Left lobe of liver (tissue), 2 donors: ENCODE results near the gene TTC33. TPM values are rescaled to one million over a fixed set of nuclear protein-coding genes. Genes with fewer than 3 reads are reported as not detected.
A peak's percentile ranks its signal among the peaks of the same experiment; 100 is the strongest.

Source experiments
- ATAC-seq: fragments of 200-7000 bp; cut with Tn5 transposase; one replicate; pipeline ENCODE4 v1.9.1; 2020; ENCODE audit warnings: mild to moderate bottlenecking, moderate library complexity
- DNase-seq: peaks from one replicate; pipeline ENCODE4 v3.0.0-alpha.2; 2020; ENCODE audit warnings: low spot score
- total RNA-seq: library from RNA; stranded (reverse); gene quantifications from one replicate; pipeline ENCODE4 v1.2.1, GENCODE V29; 2021
- donor health status: DM: no; HTN: no; CAD: no; lungs with moderate emphysema.
- donor health status: DM: no; HTN: yes; CAD: no.

The TTC33 gene
- total RNA-seq, 1 donor from 2014 or later, result 7.0 TPM

GRCh38 chr5:40681363-40682153 is 74.2 kb downstream of the TTC33 start:
- ATAC-seq (no peak), DNase-seq (peak; percentile 46)

- ATAC-seq, result no peak
These were observed 74.9 kb downstream of the TTC33 start for GRCh38 chr5:40680741-40681362.

GRCh38 chr5:40679913-40680681 is 75.7 kb downstream of the TTC33 start, which contains the start of gene PTGER4:
Gene PTGER4 (plus strand): TSS chr5:40679915. CDS start chr5:40680994, 1,079 bp downstream.
- ATAC-seq (peak; percentile 58), DNase-seq (no peak)

More at GRCh38 chr5:40680741-40681362, 74.9 kb downstream of the TTC33 start:
- DNase-seq, result no peak

DNA sequence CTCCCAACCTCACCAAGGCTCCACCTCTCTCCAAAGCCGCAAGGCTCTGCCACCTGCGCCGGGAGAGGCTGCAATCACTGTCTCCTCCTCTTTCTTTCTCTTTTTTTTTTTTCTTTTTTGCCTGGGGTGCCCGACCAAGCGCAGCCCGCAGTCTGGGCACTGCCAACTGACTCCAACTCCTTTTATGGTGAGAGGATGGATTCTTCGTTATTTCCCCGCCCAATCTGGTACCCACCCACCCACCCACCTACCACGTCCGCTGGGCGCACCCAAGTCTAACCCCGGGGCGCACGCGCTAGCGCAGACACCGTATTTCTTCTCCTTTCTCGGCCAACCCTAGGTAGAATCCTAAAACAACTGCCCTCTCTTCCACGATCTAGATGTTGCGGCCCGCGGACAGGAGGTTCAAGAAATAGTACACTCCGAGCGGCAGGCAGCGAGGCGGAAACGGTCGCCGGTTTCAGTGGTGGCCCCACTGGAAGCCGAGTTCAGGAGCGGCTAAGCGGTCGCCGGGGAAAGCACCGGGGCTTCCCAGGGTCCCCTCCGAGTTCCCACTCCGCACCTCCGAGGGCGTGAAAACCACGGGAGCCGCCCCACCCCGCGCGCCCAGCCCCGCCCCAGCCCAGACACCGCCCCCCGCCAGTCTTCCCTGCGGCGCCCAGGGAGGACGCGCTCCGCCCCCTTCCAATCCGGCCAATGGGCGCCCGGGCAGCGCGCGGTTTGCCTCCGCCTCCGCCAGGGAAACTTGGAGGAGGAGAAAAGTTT is 76.4 kb downstream of the TTC33 start:
- ATAC-seq, result peak; percentile 98
- peak; percentile 90 for DNase-seq

GRCh38 chr5:40678460-40679147 is 77.2 kb downstream of the TTC33 start:
- ATAC-seq (no peak), DNase-seq (no peak)

DNA sequence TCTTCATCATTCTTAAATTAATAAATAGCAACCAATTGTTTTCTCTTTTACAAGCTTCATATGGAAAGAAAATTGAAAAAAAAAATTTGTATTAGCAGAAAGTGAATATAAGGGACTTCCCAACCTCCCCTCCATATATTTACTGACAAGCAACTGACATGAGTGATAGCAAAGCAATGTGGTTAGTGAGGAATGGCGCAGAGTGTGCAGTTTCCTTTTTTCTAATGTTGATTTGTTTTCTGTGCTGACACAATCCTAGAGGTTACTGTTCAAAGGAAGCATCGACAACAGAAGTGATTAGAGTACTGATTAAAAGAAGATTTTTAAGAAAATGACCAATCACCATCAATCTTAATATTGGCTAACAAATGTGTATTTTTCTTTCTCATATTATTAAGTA is 77.7 kb downstream of the TTC33 start:
- ATAC-seq (no peak), DNase-seq (no peak)

DNA sequence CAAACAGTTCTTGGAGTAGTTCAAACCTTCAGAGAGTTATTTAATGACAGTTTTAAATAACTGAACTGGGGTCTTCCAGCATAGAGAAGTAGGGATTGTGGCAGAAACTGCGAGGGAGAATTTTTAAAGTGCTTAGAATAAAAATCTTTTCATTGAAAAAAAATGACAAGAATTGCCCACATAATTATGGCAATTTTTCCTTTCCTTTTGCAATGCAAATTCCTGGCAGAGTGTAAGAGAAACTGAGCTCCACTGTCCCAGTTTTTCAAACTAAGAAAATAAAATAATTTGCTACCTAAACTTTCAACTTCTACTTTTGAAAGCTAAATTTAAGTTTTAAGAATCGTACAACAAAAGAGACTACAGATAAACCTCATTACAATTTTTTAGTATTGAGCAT is 78.3 kb downstream of the TTC33 start:
- ATAC-seq, result no peak

DNA sequence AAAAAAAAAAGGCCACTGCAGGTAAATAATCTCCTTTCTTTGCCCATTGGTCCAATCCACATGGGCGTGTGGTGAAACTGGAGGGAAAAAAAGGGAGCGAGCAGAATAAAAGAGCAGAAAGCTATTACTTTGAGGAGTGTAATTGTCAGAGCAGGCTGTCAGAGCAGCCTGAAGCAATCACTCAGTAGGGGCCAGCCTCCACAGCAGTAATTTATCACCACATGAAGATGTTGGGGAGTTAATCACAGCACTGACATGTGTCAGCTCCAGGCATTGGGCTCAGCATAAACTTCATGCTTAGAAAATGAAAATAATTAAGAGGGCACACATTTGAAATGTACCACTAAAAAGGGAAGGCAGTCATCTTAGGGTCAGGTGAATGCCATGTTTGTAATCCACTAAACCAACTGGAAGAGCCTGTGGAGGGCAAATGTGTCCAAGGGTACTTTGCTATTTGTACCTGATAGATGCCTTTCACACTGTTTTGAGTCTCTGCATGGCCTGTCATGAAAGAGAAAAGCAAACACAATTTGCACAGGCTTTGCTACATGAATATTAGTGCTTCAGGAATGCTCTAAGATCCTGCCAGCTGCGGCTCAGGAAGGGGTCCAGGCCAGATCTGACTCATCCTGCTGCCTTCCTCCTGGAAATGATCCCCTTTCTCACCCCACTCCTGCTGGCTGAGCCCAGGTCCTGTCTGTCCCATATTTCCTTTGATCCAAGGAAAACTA is 79.0 kb downstream of the TTC33 start:
- no peak for ATAC-seq
- no peak for DNase-seq

More for the DNA sequence above, 78.3 kb downstream of the TTC33 start:
- DNase-seq, result no peak

GRCh38 chr5:40675396-40676133 is 80.2 kb downstream of the TTC33 start:
- no peak for ATAC-seq
- no peak for DNase-seq

GRCh38 chr5:40674661-40675235 is 81.0 kb downstream of the TTC33 start:
- DNase-seq (no peak), ATAC-seq (no peak)

DNA sequence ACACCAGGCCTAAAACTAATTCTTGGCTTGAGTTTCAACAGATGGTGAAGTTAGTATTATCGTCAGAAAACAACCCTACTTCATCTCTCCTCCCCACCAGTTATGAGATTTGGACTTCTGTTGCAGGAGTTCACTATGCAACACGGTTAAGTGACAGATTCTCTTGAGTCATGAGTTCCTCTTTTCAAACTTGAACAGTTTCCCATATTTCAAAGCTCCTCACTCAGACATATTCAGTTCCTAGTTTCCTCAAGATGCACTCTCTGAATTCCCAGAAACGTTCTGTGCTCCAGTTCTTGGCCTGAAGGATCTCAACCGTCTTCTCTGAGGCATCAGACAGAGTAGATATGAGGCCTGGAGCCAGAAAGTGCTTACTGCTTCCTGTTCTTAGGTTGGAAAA is 83.3 kb downstream of the TTC33 start:
- no peak for ATAC-seq
- DNase-seq, result no peak

DNA sequence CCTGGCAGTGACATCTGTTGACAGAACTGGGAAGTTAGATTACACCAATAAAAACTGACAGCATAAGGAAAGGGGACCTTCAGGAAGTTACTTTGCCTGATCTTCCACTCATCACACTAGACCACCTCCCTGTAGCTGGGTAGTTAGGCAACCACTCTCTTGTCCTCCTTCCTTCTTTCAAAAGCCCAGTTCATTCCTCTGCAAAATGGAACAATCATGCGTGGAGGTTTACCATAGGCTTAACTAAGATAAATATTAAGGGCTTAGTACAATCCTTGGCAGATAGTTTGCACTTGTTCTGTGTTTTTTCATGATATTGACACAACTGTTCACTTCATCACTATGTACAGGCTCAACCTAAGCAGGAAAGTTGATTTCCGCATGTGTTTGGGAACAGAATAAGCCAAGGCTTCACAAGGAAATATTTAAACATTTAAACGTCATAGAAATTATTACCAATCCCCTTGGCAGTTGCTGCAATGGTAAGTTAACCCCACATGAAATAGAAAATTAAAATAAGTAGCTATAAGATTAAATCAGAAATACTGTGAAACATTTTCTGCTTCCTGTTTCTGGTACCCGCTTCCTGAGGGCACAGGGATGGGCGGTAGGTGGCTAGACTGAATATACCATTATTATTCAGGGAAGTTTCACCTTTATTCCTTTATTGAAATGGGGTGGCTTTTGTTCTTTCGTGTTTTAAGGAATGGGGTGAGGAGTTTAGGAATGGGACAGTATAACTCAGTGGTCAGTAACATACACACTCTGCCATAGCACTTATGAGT is 86.0 kb downstream of the TTC33 start:
- DNase-seq, result no peak
- no peak for ATAC-seq

GRCh38 chr5:40667161-40667663 is 88.5 kb downstream of the TTC33 start:
- ATAC-seq, result no peak

DNA sequence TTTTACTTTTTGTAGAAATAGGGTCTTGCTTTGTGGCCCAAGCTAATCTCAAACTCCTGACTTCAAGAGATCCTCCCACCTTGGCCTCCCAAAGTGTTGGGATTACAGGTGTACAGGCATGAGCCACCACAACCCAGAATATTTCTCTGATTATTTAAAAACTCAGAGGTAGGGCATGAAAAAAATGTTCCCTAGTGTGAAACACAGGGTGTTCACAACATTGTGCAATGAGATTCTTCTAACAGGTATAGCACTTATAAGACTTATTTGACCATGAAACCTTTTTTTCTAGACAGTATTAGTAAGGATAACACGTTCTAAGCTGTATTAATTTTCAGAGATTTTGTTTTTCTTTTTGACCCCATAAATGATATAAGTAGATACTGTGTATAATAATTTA is 89.1 kb downstream of the TTC33 start:
- DNase-seq, result no peak
- ATAC-seq, result no peak

More at GRCh38 chr5:40667161-40667663, 88.5 kb downstream of the TTC33 start:
- DNase-seq, result no peak

GRCh38 chr5:40665635-40666298 is 90.0 kb downstream of the TTC33 start:
- DNase-seq (no peak), ATAC-seq (no peak)

GRCh38 chr5:40660751-40661150 is 95.0 kb downstream of the TTC33 start:
- DNase-seq, result no peak
- no peak for ATAC-seq

GRCh38 chr5:40656766-40657165 is 99.0 kb downstream of the TTC33 start:
- ATAC-seq, result no peak
- no peak for DNase-seq
